Thoracic aorta (tissue), 2 donors: ENCODE measurements around the gene PANX1. TPM values are rescaled to one million over a fixed set of nuclear protein-coding genes. Genes with fewer than 3 reads are reported as not detected.
A peak's percentile ranks its signal among the peaks of the same experiment; 100 is the strongest.

Source experiments
- ATAC-seq: fragments of 150-250 bp; one replicate; pipeline ENCODE4 v1.8.0; 2017; ENCODE audit warnings: low read depth; ENCODE audit not compliant: insufficient number of reproducible peaks, low FRiP score
- DNase-seq: peaks from one replicate; pipeline ENCODE4 v3.0.0-alpha.2; 2020; ENCODE audit warnings: low spot score
- H3K27ac ChIP-seq, 2 donors: fragments of 200-600 bp; sonication (generic); 1 replicate in 1 of 2; 2 replicates in 1 of 2; pipeline ENCODE4 v1.5.1; 2016; ENCODE audit warnings: mild to moderate bottlenecking in 2 of 2, moderate library complexity in 2 of 2
- H3K27me3 ChIP-seq: fragments of 200-600 bp; sonication (generic); replicated peaks from 2 replicates; pipeline ENCODE4 v1.6.0; 2016; ENCODE audit warnings: mild to moderate bottlenecking; ENCODE audit not compliant: insufficient read depth
- H3K36me3 ChIP-seq: fragments of 200-600 bp; sonication (generic); one replicate; pipeline ENCODE4 v1.5.1; 2016
- H3K4me1 ChIP-seq, 2 donors: fragments of 200-600 bp; sonication (generic); 1 replicate in 1 of 2; 2 replicates in 1 of 2; pipeline versions ENCODE4 v1.5.1 to v1.6.0; 2016; ENCODE audit warnings: low read depth in 2 of 2, mild to moderate bottlenecking in 1 of 2; ENCODE audit not compliant: control insufficient read depth in 1 of 2
- H3K4me3 ChIP-seq: fragments of 200-600 bp; sonication (generic); 2 replicates; pipeline ENCODE4 v1.5.1; 2016; ENCODE audit warnings: mild to moderate bottlenecking
- H3K9me3 ChIP-seq: fragments of 200-600 bp; sonication (generic); 2 replicates; pipeline ENCODE4 v1.5.1; 2016
- CTCF ChIP-seq: fragments of 200-600 bp; sonication (generic); IDR thresholded peaks from one replicate; pipeline ENCODE4 v1.5.1; 2019; ENCODE audit warnings: antibody characterized with exemption
- total RNA-seq, 2 donors: library from RNA; depleted of rRNA; stranded (reverse); fragments of >200 nt; gene quantifications; one replicate each; pipeline versions ENCODE4 v1.1.0 to v1.2.3, GENCODE V29; 2016

The PANX1 gene
- total RNA-seq, 2 donors from 2014 or later = 29.6 to 49.2 TPM

- Histone ChIP-seq H3K27ac (peak overlapping the region in 1 of 2 donors; percentile 29), H3K4me1 (peaks cover 7 to 25% of the 10 kb centered on the region in 2 donors), H3K27me3 (no peaks in the 10 kb centered on the region), H3K4me3 (peak overlapping the region; percentile 54), H3K9me3 (no peaks in the 10 kb centered on the region), H3K36me3 (peaks cover 14% of the 10 kb centered on the region)
- DNase-seq (no peak), ATAC-seq (peak; percentile 80)
- TF ChIP-seq CTCF = peak; percentile 89
Measured at GRCh38 chr11:94183886-94184264, 55.2 kb downstream of the PANX1 start.

GRCh38 chr11:94184362-94184761 is 55.7 kb downstream of the PANX1 start:
- ATAC-seq = no peak

GRCh38 chr11:94184846-94185245 is 56.2 kb downstream of the PANX1 start:
- H3K27me3 ChIP-seq = no peaks in the 10 kb centered on the region
- peaks cover 14% of the 10 kb centered on the region for H3K36me3 ChIP-seq
- peak overlapping the region in 1 of 2 donors; percentile 29 for H3K27ac ChIP-seq
- DNase-seq (no peak), ATAC-seq (no peak)
- no peak overlapping the region for H3K4me3 ChIP-seq
- peaks cover 7 to 25% of the 10 kb centered on the region in 2 donors for H3K4me1 ChIP-seq
- H3K9me3 ChIP-seq = no peaks in the 10 kb centered on the region
- TF ChIP-seq CTCF = no peak

More at GRCh38 chr11:94184362-94184761, 55.7 kb downstream of the PANX1 start:
- no peak for TF ChIP-seq CTCF
- H3K4me1 ChIP-seq = peaks cover 7 to 25% of the 10 kb centered on the region in 2 donors
- peak overlapping the region; percentile 54 for H3K4me3 ChIP-seq
- DNase-seq = no peak
- H3K27ac ChIP-seq = peak overlapping the region in 1 of 2 donors; percentile 29
- H3K27me3 ChIP-seq = no peaks in the 10 kb centered on the region
- H3K9me3 ChIP-seq = no peaks in the 10 kb centered on the region
- peaks cover 14% of the 10 kb centered on the region for H3K36me3 ChIP-seq

GRCh38 chr11:94185416-94186084 is 56.9 kb downstream of the PANX1 start:
- Histone ChIP-seq H3K4me1 (peaks cover 7 to 25% of the 10 kb centered on the region in 2 donors), H3K4me3 (no peak overlapping the region), H3K27ac (no peak overlapping the region), H3K36me3 (peaks cover 10% of the 10 kb centered on the region), H3K27me3 (no peaks in the 10 kb centered on the region), H3K9me3 (no peaks in the 10 kb centered on the region)
- no peak for TF ChIP-seq CTCF
- DNase-seq (no peak), ATAC-seq (no peak)

GRCh38 chr11:94186342-94187203 is 57.9 kb downstream of the PANX1 start:
- no peak for ATAC-seq
- Histone ChIP-seq H3K9me3 (no peaks in the 10 kb centered on the region), H3K4me1 (peaks cover 7 to 25% of the 10 kb centered on the region in 2 donors), H3K4me3 (no peak overlapping the region), H3K36me3 (no peaks in the 10 kb centered on the region), H3K27me3 (no peaks in the 10 kb centered on the region), H3K27ac (no peak overlapping the region)
- no peak for DNase-seq
- TF ChIP-seq CTCF = no peak
